Calu3 (cell line): ENCODE measurements around the gene NAALADL2. TPM values are rescaled to one million over a fixed set of nuclear protein-coding genes. Genes with fewer than 3 reads are reported as not detected.

Experiments used
- BruUV-seq: library from RNA; stranded (reverse); fragments of 400-500 nt; replicated peaks from 2 replicates; lab custom pipeline; 2021; lab: Mats Ljungman, UMichigan
- CTCF ChIA-PET: fragments of 300-600 bp; sonication (Branson Sonifier 250); formaldehyde crosslinking; loops from one replicate; lab custom pipeline; 2022; ENCODE audit warnings: antibody characterized with exemption; lab: Charles Lee
- DNase-seq: peaks from one replicate; pipeline ENCODE4 v3.0.0; 2022
- H3K27ac Mint-ChIP-seq: one replicate; pipeline ENCODE4 v1.8.0; 2022; ENCODE audit warnings: mixed read lengths; ENCODE audit not compliant: unreplicated experiment
- H3K27me3 Mint-ChIP-seq: one replicate; pipeline ENCODE4 v1.8.0; 2022; ENCODE audit warnings: mixed read lengths; ENCODE audit not compliant: unreplicated experiment
- H3K36me3 Mint-ChIP-seq: one replicate; pipeline ENCODE4 v1.8.0; 2022; ENCODE audit warnings: mild to moderate bottlenecking, moderate library complexity, mixed read lengths; ENCODE audit not compliant: insufficient read depth, unreplicated experiment
- H3K4me1 Mint-ChIP-seq: one replicate; pipeline ENCODE4 v1.8.0; 2022; ENCODE audit warnings: mild to moderate bottlenecking, low read depth, mixed read lengths; ENCODE audit not compliant: unreplicated experiment
- H3K4me3 Mint-ChIP-seq: one replicate; pipeline ENCODE4 v1.8.0; 2022; ENCODE audit warnings: mild to moderate bottlenecking, low read depth, moderate library complexity, mixed read lengths; ENCODE audit not compliant: unreplicated experiment
- H3K9me3 Mint-ChIP-seq: one replicate; pipeline ENCODE4 v1.8.0; 2022; ENCODE audit warnings: low read depth, mixed read lengths; ENCODE audit not compliant: unreplicated experiment
- intact Hi-C: fragments of 100-400 bp; cut with micrococcal nuclease; formaldehyde crosslinking; loops from one replicate; pipeline ENCODE4 v1.10.0; 2022; ENCODE audit not compliant: unreplicated experiment
- total RNA-seq: library from RNA; stranded (reverse); gene quantifications from 2 replicates; pipeline ENCODE4 v1.2.3, GENCODE V29; 2022
- TF ChIP-seq, protein P1 (sequence below): fragments of 200-600 bp; IDR thresholded peaks from one replicate; pipeline ENCODE4 v1.8.0; 2022; ENCODE audit warnings: antibody characterized with exemption; ENCODE audit not compliant: unreplicated experiment

The NAALADL2 gene
- total RNA-seq, 1 experiment from 2014 or later: 36.9 TPM

DNA sequence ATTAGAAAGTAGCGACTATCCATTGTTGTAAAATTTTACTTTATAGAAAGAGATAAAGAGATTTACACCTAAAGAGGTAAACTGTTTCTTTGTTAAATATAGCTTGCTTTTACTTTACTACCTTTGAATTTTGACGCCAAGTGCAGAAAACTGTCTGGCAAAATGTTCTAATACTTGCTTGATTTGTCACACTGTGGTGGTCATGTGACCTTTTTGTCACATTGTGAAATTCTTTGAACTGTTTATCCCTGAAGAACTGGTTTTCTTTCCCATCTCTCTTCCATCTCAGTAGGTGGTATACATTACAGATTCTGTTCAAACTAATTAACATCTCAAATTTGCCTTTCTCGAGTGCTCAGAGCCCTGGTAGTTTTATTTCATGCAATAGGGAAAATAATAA is 327.4 kb downstream of the NAALADL2 start:
- no peaks in the 10 kb centered on the region for H3K27me3 Mint-ChIP-seq
- BruUV-seq: no TSS peak
- no peak overlapping the region for H3K27ac Mint-ChIP-seq
- TF ChIP-seq, protein P1, sequence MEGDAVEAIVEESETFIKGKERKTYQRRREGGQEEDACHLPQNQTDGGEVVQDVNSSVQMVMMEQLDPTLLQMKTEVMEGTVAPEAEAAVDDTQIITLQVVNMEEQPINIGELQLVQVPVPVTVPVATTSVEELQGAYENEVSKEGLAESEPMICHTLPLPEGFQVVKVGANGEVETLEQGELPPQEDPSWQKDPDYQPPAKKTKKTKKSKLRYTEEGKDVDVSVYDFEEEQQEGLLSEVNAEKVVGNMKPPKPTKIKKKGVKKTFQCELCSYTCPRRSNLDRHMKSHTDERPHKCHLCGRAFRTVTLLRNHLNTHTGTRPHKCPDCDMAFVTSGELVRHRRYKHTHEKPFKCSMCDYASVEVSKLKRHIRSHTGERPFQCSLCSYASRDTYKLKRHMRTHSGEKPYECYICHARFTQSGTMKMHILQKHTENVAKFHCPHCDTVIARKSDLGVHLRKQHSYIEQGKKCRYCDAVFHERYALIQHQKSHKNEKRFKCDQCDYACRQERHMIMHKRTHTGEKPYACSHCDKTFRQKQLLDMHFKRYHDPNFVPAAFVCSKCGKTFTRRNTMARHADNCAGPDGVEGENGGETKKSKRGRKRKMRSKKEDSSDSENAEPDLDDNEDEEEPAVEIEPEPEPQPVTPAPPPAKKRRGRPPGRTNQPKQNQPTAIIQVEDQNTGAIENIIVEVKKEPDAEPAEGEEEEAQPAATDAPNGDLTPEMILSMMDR: no peak
- H3K4me3 Mint-ChIP-seq: no peak overlapping the region
- H3K9me3 Mint-ChIP-seq: peaks cover 4% of the 10 kb centered on the region
- intact Hi-C loops: no loop called here
- H3K36me3 Mint-ChIP-seq: no peaks in the 10 kb centered on the region
- CTCF ChIA-PET: no interaction called here
- no peak for DNase-seq
- peaks cover 10% of the 10 kb centered on the region for H3K4me1 Mint-ChIP-seq

DNA sequence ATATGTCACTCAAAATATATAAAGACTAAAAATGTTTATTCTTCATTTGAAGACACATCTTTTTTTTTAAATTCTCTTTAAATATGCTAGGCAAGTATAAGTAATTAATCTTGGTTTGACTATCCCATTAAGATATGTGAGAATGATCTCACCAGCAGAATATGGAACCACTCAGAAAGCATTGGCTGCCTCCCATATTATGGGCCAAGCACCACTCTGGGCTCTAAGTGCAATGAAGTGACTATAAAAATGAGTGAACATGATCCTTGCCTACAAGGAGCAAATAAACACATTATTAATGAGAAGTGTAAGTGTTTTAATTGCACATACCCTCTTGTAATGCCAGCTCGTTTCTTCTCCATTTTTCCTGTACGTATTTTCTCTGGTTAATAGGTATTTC is 328.5 kb downstream of the NAALADL2 start:
- no peak overlapping the region for H3K4me3 Mint-ChIP-seq
- no peaks in the 10 kb centered on the region for H3K27me3 Mint-ChIP-seq
- no peaks in the 10 kb centered on the region for H3K36me3 Mint-ChIP-seq
- no peak overlapping the region for H3K27ac Mint-ChIP-seq
- TF ChIP-seq, protein P1: no peak
- CTCF ChIA-PET: no interaction called here
- no TSS peak for BruUV-seq
- H3K9me3 Mint-ChIP-seq: peaks cover 4% of the 10 kb centered on the region
- peaks cover 10% of the 10 kb centered on the region for H3K4me1 Mint-ChIP-seq
- intact Hi-C loops: no loop called here
- no peak for DNase-seq

DNA sequence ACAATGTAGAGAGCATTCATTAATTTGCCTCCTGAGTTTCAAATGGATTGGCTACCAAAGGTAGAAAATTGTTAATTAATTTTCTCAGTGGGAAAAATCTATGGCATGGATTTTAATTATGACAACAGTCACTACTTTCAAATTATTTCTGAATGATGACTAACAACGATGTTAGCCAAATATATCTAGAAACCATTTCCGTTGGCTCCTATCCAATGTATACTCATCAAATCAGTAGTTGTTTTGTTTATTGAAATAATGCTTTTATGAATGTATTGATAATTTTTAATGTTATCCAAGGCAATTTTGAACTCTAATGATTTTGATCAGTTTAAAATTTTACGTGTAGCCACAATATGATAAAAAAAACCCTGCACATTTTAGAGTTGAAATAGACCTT is 333.4 kb downstream of the NAALADL2 start:
- CTCF ChIA-PET: interaction anchor here (0.6 kb wide), 1 partner anchor 166 kb away, joined by 4 read pairs; no protein-coding TSS in a partner anchor
- no TSS peak for BruUV-seq
- Mint-ChIP-seq H3K4me1 (no peaks in the 10 kb centered on the region), H3K4me3 (no peak overlapping the region), H3K36me3 (no peaks in the 10 kb centered on the region), H3K27ac (no peak overlapping the region), H3K27me3 (no peaks in the 10 kb centered on the region), H3K9me3 (peaks cover 19% of the 10 kb centered on the region)
- intact Hi-C loops: no loop called here
- TF ChIP-seq, protein P1: no peak
- no peak for DNase-seq

DNA sequence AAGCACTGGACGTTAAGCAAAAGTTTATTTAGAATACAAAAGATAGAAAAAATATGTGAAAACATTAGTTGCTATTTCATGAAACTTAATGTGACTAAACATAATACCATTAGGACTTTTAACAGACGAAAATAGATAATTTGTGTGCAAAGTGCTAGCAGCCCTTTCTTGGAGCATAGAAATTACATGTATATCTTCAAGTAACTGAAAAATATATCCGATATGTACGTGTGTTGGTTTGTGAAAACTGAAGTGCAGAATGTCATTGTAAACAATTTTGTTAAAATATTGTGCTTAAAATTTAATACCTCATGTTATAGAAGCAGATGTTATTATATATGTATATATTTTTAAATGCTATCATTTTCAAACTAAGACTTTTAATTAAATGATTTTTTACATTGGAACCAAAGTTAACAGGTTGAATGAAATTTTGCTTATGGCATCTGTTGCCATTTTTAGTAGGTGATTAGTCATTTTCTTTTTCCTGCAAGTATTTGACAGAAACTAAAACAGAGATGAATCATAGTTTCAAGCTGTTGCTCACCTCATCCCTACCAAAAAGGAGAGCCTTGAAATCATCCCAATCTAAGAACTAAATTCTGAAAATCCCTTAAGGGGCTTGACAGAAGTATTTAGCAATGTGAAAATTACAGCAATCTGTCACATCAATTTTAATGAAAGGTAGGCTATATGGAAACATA is 334.8 kb downstream of the NAALADL2 start:
- CTCF ChIA-PET: no interaction called here
- no peak for DNase-seq
- peaks cover 18% of the 10 kb centered on the region for H3K9me3 Mint-ChIP-seq
- H3K4me3 Mint-ChIP-seq: no peak overlapping the region
- peak overlapping the region; percentile 68 for H3K27ac Mint-ChIP-seq
- intact Hi-C loops: no loop called here
- BruUV-seq: no TSS peak
- H3K36me3 Mint-ChIP-seq: no peaks in the 10 kb centered on the region
- no peaks in the 10 kb centered on the region for H3K4me1 Mint-ChIP-seq
- TF ChIP-seq, protein P1: no peak
- no peaks in the 10 kb centered on the region for H3K27me3 Mint-ChIP-seq
